Stimulated activated naive CD4-positive, alpha-beta T cell treated with Interleukin-2 at 50 U/mL for 16 hours (primary cell): ENCODE measurements around the gene PRSS57.
"Not testable (repeated sequence)": the region's sequence is repeated elsewhere in the genome, so short reads cannot be mapped to it uniquely, and the experiment has no call there.

Experiments used
- DNase-seq: peaks from one replicate; lab custom pipeline; 2025; lab: John Stamatoyannopoulos, UW

The PRSS57 gene

DNA sequence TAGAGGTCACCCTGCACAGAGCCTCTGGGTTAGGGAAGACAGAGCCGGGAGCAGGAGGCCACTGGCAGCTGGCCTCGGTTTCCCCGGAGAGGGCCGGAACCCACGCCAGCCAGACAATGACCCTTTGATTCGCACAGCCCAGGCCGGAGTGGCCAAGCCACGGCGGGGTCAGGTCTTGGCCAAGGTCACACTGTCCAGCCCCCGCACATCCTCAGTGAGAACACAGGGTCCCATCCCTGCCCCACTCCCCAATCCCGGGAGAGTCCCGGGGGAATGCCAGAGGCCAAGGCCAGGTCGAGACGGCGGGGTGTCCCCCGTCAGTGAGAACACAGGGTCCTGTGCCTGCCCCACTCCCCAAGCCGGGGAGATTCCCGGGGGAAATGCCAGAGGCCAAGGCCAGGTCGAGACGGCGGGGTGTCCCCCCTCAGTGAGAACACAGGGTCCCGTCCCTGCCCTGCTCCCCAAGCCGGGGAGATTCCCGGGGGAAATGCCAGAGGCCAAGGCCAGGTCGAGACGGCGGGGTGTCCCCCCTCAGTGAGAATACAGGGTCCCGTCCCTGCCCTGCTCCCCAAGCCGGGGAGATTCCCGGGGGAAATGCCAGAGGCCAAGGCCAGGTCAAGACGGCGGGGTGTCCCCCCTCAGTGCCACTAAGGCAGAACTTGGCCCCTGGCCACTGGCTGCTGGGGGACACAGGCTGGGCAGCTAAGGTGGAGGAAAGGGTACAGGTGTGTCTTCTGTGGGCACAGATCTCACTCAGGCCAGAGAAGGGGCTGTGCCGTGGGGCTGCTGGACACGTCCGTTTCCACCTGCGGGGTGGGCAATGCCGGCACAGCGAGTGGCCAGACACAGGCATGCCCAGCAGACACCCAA lies 20.7 kb downstream of the PRSS57 start:
- DNase-seq: no peak

DNA sequence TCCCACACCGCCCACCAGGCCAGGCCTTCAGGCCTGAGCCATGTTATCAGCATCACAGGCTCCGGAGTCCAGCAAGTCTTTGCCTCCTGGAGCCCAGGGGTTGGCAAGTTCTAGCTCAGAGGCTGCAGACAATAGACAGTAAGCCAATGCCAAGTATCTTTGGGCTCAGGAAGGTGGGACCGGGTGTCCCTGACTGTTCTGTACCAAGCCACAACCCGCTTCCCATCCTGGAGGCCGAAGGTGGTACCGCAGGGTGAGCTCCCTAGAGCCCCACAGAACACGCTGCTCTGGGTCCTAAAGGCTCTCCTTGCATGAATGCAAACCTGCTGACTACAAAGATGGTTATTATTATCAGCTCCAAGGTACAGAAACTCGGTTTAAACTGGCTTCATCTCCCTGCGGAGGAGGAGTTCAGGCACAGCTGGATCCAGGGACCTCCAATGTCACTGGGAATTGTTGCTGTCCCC lies 24.6 kb downstream of the PRSS57 start:
- no peak for DNase-seq

DNA sequence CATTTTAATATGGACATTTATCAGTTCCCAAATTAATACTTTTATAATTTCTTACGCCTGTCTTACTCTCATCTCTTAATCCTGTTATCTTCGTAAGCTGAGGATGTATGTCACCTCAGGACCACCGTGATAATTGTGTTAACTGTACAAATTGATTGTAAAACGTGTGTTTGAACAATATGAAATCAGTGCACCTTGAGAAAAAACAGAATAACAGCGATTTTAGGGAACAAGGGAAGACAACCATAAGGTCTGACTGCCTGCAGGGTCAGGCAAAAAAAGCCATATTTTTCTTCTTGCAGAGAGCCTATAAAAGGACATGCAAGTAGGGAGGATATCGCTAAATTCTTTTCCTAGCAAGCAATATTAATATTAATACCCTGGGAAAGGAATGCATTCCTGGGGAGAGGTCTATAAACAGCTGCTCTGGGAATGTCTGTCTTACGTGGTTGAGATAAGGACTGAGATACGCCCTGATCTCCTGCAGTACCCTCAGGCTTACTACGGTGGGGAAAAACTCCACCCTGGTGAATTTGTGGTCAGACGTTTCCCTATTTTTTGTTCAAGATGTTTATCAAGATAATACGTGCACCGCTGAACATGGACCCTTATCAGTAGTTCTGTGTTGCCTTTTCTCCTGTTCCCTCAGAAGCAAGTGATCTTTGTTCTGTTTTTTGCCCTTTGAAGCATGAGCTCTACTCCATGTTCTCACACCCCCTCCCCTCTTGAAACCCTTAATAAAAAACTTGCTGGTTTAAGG lies 26.4 kb downstream of the PRSS57 start:
- not testable (repeated sequence) for DNase-seq

DNA sequence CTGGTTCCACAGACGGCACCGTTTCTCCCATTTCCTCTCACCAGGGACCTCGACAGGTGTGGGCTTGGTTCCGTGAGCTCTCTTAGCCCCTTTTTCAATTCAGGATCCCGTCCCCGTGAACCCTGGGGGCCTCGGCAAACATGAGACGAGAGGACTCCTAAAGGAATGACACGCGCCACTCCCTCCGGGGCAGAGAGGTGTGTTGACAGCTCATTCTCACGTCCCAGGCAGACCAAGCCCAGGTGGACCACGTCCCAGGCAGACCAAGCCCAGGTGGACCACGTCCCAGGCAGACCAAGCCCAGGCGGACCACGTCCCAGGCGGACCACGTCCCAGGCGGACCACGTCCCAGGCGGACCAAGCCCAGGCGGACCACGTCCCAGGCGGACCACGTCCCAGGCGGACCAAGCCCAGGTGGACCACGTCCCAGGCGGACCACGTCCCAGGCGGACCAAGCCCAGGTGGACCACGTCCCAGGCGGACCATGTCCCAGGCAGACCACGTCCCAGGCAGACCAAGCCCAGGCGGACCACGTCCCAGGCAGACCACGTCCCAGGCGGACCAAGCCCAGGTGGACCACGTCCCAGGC lies 28.2 kb downstream of the PRSS57 start:
- DNase-seq: not testable (repeated sequence)

DNA sequence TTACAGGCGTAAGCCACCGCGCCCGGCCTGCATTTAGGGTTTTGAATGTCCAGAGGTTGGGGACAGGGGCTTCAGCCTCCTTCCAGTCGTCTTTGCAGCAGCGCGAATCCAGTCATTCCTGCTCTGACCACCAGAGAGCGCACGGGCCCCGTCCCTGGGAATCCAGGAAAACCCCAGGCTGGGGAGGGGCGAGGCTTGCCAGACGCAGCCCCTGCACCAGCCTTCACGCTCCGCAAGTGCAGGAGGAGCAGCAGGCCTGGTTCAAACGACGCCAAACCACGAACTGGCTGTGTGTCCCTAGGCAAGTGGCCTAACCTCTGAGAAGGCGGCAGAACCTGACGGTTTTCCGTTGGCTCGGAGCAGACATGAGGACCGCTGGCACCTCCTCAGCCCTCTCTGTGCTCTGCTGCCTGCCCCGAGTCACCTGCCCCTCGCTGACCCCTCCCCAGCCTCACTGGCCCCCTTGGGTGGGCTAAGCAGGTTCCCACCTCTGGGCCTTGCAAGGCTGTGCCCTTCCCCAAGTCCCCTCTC lies 30.3 kb downstream of the PRSS57 start:
- peak; percentile 72 for DNase-seq

DNA sequence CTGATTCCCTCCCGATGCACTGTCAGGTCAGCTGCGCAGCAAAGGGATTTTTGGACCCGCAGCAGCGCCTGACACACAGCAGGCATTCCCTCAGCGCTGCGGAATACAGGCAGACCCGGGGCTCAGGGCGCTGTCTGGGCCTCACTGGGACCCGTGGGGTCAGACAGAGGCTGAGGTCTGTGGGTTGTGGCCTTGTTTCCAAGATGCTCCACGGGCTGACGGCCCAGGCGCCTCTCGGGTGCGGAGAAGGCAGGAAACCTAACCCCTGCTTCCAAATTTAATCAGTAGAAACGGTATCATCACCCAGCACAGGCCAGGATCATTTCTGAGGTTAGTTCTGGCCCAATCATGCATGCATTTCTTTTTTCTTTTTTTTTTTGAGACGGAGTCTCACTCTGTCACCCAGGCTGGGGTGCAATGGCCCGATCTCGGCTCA lies 31.6 kb downstream of the PRSS57 start:
- no peak for DNase-seq

DNA sequence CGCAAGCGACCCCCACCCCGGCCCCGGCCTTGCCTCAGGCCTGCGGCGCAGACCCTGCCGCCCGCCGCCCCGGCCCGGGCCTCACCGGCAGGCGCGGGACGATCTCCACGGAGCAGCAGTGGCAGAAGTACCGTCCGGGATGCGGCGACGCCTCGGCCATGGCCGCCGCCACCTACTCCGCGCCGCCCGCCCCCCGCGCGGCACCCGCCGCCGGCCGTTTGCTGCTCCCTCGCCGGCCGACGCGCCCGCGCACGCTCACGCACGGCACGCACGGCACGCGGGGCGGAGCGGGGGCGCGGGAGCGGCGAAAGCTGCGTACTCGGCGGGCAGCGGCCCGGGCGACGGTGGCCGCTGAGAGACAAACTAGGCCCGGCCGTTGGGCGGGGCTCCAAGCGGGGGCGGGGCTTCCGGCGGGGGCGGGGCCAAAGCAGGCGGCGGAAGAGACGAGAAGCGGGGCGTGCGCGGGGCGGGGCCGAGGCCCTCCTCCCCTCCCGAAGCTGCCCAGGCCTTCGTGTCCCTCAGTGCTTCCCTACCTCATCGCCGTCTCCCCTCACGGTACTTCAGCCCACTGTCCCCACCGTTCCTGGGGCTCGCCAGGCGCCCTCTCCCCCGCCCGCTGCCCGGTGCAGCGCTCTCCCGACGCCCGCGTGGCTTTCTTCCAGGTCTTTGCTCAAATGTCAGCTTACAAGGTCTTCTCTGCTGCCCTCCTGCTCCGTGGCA lies 32.1 kb downstream of the PRSS57 start, which contains the start of gene RNF126:
Gene RNF126, minus strand, starts transcription at position 253 of the 720 bp plus-strand sequence. Its CDS starts 93 bp downstream, at position 160.
- peak; percentile 91 for DNase-seq

DNA sequence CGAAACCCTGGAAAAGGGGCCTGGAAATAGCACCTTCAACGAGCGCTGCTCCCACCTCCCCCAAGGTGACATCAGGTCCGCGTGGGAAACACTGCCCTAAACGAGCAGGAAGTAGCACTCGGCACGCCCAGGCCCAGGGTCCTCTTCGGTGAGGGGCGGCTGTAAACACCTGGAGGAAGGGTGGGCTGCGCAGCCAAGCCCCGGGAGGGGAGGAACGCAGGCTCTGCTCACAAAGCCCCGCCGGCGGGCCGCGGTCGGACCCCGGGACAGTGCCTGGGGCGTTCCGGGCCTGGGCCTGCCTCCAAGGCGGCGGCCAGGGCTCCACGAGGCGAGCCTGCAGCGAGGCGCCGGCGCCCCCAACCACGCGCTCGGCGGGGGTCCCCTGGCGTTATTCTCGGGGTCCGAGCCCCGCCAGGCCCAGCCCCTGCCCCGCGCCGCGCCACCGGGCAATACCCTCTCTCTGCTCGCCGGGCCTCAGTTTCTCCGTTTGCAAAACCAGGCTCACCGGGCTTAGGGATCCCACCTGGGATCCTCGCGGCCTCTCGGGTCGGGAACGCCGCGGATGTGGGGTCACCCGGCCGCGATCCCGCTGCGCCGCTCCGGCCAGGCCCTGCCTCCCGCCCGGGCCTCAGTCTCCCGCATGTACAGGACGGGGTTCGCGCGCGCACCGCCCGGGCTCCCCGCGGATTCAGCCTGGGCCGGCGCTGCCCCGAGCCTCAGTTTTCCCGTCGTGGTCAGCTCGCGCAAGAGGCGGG lies 32.9 kb downstream of the PRSS57 start:
- DNase-seq: peak; percentile 78

DNA sequence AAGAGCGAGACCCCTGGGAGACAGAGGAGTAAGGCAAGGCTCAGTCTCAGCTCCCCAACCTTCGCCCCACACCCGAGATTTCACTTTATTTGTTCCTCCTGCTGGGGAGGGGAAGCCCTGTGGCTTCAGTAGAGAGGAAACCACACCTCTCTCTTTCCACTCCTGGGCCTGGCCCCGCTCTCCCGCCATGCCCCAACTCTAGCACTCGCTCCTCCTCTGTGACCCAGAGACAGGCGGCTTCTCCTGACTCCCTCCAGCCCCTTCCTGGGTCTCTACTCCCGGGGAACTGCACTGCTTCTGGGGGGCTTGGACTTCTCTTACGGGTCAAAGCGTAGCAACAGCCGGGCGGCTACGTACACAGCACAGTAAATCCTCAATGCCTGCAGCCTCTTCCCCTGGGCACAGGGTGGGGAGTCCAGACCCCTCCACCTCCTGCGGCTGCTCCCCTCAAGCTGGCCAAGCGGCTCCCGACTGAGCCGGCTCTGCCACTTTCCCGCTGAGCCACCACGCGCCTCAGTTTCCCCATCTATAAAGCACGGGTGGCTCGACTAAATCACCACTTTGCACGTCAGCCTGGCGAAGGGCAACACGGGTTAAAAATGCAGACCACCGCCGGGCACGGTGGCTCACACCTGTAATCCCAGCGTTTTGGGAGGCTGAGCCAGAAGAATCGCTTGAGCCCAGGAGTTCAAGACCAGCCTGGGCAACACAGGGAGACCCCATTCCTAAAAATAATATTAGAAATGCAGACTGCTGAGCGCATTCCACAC lies 33.6 kb downstream of the PRSS57 start:
- peak; percentile 51 for DNase-seq

DNA sequence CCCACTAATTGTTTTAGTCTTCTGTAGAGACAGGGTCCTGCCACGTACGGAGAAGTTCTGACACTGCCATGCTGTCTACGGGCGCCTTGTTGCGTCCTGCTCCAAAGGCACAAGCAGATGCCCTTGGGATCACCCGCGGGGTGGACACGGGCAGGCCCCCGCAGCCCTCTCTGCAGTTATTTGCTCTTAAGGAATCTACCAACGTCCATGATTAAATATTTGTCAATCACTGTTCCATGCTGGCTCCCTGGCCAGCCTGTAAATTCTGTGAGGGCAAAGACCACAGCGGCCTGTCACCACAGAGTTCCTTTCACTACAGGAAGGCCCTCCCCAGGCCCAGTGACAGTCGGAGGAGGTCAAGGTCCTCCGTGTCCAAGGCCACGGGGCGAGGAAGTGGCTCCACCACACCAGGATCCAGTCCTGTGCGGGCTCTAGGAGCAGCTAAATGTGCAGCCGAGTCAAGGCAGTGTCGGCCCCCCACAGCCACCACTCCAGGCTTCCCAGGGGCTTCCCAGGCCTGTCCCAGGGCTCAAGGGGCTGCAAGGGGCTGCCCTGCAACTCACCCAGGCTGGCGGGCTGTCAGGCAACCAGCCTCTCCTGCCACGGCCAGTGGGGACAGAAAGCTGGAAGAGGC lies 34.3 kb downstream of the PRSS57 start:
- no peak for DNase-seq

DNA sequence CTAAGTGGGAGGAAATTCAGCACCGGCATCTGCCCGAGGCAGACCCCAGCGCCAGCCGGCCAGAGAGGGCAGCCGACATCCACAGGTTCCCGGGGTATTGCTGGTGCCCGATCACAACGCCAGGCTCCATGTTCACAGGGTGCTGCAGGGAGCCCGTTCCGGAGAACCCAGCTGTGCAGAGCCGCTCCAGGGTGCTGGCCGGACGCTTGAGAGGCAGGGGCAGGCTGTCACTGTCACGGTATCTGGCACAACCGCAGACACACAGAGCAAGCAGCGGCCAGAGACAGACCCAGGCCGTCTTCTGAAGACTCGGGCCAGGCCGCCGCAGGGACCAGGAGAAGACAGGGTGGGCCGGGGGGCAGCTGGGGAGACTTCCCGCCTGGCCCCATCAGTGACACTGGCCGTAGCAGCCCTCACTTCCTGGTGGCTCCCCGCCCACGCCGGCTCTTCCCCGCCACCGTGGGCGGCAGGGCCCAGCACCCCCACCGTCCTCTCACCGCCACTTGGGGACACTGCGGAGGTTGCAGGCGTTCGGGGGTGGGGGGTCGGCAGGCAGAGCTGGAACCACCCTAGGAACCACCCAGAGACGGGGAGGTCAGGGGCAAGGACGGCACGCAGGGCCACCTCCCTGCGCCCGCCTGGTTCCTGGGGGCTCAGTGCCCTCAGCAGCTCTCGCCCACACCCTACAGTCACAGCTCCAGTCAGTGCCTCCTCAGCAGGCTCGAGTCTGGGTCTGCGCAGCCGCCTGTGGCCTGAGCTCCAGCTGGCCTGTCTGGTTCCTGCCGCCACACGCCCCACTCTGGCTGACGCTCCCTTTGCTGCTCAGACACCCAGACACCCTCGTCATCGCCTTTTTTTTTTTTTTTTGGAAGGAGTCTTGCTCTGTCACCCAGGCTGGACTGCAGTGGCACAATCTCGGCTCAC lies 36.1 kb downstream of the PRSS57 start:
- DNase-seq: peak; percentile 34

DNA sequence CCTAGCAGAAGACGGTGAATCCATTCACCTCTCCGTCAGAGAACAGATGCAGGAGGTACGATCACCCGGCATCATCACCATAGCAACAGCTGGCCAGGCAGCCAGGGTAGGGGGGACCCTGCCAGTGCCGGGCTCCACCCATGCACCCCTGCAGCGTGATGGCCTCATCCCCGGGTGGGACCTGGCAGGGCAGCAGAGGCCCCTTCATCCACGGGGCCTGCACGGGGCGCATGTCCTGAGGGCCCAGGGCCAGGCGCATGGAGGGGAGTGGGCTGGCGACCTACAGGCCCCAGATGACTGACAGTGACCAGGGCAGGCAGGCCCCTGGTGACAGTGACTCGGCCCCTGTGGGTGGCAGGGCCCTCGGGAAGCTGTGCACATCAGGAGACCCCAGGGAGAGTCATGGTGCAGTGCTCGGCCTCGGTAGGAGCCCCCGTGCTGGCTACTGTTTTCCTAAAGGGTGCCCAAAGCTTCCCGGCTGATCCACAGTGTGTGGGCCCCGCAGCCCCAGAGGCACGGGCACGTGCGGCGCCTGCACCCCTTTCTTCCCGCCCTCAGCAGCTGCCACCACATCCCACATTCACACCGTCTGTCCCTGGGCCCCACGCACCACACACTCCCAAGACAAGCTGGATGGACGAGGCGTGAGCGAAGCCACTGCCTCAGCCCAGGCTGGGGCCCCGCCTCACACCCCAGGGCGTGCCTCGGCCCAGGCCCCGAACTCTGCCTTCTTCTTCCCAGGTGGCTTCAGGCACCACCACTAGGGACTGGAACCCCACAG lies 37.0 kb downstream of the PRSS57 start:
- DNase-seq: no peak

DNA sequence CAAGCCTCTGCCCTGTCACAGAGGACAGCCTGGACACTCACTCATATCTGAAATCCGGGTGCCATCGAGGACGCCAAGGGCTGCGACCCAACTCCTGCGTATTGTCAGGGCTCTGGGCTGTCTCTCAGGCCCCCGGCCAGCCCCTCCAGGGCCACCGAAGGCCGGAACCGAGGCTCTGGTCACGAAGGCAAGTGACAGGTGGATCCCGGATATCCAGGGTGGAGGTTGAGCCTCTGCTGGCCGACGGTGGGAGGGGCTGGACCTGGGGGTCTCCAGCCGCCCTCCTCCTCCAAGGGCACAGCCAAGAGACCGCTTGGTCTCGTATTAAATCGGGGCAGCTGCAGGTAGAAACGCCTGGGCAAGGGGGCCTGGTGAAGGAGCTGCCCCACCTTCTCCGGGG lies 37.6 kb downstream of the PRSS57 start:
- no peak for DNase-seq

DNA sequence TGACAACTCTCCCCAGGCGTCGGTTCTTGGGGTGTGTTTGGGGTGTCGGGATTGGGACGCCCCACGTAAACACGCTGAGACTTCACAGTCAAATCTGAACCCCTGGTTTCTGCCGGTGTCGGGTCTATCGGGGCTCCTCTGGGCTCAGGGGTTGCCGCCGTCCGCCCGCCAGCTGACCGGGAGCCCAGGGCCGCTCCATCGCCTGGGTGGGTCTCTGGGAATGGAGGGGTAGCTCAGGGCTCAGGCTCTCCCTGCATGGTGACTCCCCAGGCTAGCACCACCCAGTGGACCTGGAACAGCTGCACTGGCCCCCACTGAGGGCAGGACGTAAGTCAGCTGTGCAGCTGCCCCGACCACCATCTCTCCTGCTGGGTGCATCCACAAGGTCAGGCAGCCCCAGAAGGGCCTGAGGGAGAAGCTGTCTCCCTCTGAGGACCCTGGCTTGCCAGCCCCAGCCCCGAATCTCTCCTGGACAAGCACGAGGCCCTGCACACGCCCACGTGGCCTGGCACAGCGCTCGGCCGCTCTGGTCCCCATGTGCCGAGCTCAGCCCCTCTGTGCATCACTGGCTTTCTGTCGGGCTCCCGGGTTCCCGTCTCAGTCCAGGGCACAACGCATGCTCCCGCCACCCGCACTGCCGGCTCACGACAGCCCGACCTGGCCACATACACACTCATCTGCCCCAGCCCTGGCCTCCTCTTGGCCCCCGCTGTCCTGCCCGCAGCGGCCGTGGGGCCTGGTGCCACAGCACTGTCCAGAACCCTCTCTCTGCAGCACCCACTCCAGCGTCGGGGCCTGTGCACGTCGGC lies 38.3 kb downstream of the PRSS57 start:
- DNase-seq: no peak

DNA sequence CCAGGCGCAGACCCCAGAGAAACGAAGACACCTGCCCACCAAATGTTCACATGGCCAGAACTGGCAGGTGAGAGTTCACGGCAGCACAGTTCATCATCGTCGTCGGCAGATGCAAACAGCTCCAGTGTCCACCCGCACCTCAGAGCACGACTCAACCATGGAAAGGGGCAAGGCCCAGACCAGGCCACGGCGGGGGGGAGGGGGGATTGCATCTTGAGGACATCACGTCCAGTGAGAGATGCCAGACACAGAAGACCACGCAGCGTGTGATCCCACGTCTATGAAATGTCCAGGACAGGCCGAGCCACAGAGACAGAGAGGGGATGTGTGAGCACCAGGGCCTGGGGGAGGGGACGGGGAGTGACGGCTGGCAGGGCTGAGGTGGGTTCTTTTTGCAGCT lies 39.6 kb downstream of the PRSS57 start:
- DNase-seq: no peak

DNA sequence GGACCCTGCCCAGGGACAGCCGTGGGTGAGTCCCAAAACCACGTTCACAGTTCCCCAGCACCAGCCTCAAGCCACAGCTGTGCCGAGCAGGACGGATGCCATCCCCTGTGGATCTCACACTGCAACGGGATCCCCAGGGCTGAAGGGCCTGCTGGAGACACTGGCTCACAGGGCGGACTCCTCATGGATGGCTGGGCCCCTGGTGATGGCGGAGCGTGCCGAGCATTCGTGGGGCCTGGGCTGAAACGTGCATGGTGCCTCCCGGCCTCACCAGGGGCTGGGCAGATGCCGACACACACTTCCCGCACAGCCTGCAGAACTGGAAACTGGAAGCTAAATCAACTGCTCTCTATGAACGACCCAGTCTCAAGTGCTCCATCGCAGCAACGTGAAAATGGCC lies 41.8 kb downstream of the PRSS57 start:
- DNase-seq: no peak
